Pancreas (tissue), 10 donors: ENCODE data around the gene PCCA. TPM values are rescaled to one million over a fixed set of nuclear protein-coding genes. Genes with fewer than 3 reads are reported as not detected.

Experiments
- ATAC-seq, 4 donors: fragments of 200-7000 bp; cut with Tn5 transposase; one replicate each; pipeline versions ENCODE4 v1.8.0 to v1.9.1; 2020; ENCODE audit warnings: mild to moderate bottlenecking in 4 of 4, moderate library complexity in 4 of 4
- DNase-seq, 6 donors: peaks; one replicate each; pipeline ENCODE4 v3.0.0-alpha.2; 2020
- FAIRE-seq: peaks from 2 replicates; lab custom pipeline; 2012; peaks lifted over from hg19 to GRCh38; lab: Jason Lieb, UNC
- H3K27ac ChIP-seq, 4 donors: fragments of 200-600 bp; sonication (generic); 1 replicate in 3 of 4; 2 replicates in 1 of 4; pipeline versions ENCODE4 v1.5.0 to v1.8.0; 2020
- H3K27me3 ChIP-seq, 4 donors: fragments of 200-600 bp; one replicate each; pipeline ENCODE4 v1.8.0; 2021
- H3K36me3 ChIP-seq, 3 donors: fragments of 200-600 bp; sonication (generic) in 1 of 3; one replicate each; pipeline versions ENCODE4 v1.5.0 to v1.8.0; 2020 to 2021
- H3K4me1 ChIP-seq, 3 donors: fragments of 200-600 bp; one replicate each; pipeline ENCODE4 v1.8.0; 2021
- H3K4me3 ChIP-seq, 4 donors: fragments of 200-600 bp; sonication (generic) in 2 of 4; one replicate each; pipeline versions ENCODE4 v1.5.0 to v1.8.0; 2020 to 2021
- H3K9me3 ChIP-seq, 4 donors: fragments of 200-600 bp; one replicate each; pipeline ENCODE4 v1.8.0; 2021
- WGBS, 2 donors: extraction: QIAGEN DNeasy Blood & Tissue Kit; methylation state at CpG; one replicate each; pipeline ENCODE4 v1.1.7; 2013; 5-methylcytosine and 5-hydroxymethylcytosine counted together
- intact Hi-C, 3 donors: fragments of 100-400 bp; cut with DNase I; formaldehyde crosslinking; loops; one replicate each; pipeline versions ENCODE4 v1.11.1 to v1.14.2; 2022
- polyA plus RNA-seq, 2 donors: library from polyadenylated mRNA; stranded (reverse); fragments of 200-250 nt; gene quantifications; one replicate each; pipeline ENCODE4 v1.2.3, GENCODE V29; 2013
- total RNA-seq, 6 donors: library from RNA; stranded (reverse); fragmentation: NEBNext Ultra II Directional in 4 of 6; extraction: Animal tissue kit (Norgen Biotek cat#: 25700) in 4 of 6; gene quantifications; one replicate each; pipeline versions ENCODE4 v1.2.1 to v1.2.4, GENCODE V29; 2021 to 2023
- TF ChIP-seq, protein P1 (sequence below), 4 donors: fragments of 200-600 bp; sonication (generic) in 3 of 4; IDR thresholded peaks; one replicate each; pipeline versions ENCODE4 v1.5.0 to v1.8.0; 2021; ENCODE audit warnings: antibody characterized with exemption in 4 of 4
- donor health status: healthy with polysubstance abuse.
- donor health status: DM: no; HTN: no; CAD: no; lungs with moderate emphysema.
- donor health status: DM: no; HTN: no; CAD: no.
- donor health status: control.
- donor health status: control.
- donor health status: Bipolar disorder and iron deficiency.
- donor health status: DM: yes; HTN: yes; CAD: no.
- donor health status: DM: no; HTN: no; CAD: no.
- donor health status: DM: no; HTN: no; CAD: no.
- donor health status: DM: yes; HTN: yes; CAD: no.

PCCA gene
- total and polyA plus RNA-seq, 8 donors = 14.2 to 32.1 (median 24.1) TPM

DNA sequence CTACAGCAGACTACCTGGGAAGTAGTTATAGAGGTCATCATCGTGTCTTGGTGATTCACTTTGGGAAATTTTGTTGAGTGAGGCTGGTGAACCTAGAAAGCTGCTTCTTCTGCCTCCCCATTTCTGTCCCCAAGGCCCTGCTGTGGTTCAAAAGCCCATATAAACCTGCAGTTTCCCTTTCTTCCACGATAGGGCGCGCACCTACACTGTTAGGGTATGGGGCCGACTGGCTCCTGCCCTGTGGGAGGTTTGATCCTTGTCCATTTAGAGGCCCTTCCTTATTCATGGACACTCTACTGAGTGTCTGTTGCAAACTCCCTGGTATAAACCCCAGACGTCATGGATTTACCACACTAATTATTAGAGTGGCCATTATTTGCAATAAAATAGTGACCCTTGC, 307.9 kb downstream of the PCCA start:
- H3K9me3 ChIP-seq = no peaks in the 10 kb centered on the region
- TF ChIP-seq, protein P1, sequence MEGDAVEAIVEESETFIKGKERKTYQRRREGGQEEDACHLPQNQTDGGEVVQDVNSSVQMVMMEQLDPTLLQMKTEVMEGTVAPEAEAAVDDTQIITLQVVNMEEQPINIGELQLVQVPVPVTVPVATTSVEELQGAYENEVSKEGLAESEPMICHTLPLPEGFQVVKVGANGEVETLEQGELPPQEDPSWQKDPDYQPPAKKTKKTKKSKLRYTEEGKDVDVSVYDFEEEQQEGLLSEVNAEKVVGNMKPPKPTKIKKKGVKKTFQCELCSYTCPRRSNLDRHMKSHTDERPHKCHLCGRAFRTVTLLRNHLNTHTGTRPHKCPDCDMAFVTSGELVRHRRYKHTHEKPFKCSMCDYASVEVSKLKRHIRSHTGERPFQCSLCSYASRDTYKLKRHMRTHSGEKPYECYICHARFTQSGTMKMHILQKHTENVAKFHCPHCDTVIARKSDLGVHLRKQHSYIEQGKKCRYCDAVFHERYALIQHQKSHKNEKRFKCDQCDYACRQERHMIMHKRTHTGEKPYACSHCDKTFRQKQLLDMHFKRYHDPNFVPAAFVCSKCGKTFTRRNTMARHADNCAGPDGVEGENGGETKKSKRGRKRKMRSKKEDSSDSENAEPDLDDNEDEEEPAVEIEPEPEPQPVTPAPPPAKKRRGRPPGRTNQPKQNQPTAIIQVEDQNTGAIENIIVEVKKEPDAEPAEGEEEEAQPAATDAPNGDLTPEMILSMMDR (IDR thresholded peaks at IDR 0.05) = no peak
- DNase-seq = no peak
- H3K27me3 ChIP-seq = no peaks in the 10 kb centered on the region
- FAIRE-seq = no peak
- no peak for ATAC-seq
- H3K36me3 ChIP-seq = no peaks in the 10 kb centered on the region
- WGBS, 2 donors = 91 to 93% methylated on average over 6 of the region's 6 CpGs
- no peak overlapping the region for H3K27ac ChIP-seq
- H3K4me3 ChIP-seq = no peak overlapping the region
- intact Hi-C loops = no loop called here
- H3K4me1 ChIP-seq = peaks cover 0 to 10% (median 0%) of the 10 kb centered on the region in 3 donors

DNA sequence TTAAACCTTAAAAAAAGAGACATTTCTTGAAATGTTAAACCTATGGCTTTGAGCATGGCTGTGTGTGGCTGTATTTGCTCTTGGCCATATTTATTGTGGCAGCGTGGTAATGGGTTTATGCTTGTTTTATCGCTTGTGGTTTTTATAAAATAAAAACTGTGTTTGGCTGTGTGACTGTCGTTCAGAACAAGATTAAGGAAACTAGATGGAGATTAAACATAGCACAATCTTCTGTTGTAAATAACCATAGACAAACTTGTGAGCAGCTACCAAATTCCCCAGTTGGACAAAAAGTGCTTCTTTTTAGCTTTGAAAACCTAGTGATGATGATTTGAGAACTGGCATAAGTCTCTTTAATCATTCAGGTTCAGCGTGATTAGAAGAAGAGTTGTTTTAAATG, 308.7 kb downstream of the PCCA start:
- no peaks in the 10 kb centered on the region for H3K27me3 ChIP-seq
- 93 to 94% methylated on average over 4 of the region's 4 CpGs for WGBS, 2 donors
- TF ChIP-seq, protein P1 (IDR thresholded peaks at IDR 0.05) = no peak

DNA sequence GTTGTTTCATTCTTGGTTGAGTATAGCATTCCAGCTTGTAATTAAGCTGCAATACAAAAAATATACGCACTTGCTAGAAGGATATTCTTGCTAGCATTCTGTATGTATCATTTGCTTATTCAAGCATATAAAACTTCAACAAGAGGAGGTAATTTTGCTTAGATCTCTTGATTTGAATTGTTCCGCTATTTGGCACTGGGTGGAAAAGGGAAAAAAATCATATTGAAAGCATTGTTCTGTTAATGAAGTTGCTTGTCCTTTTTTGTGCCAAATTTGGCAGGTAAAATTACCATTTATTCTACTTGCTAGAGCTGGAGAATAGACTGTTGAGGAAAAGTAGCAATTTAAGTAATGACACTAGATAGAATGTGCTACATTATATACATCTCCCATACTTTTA, 309.5 kb downstream of the PCCA start:
- TF ChIP-seq, protein P1 (IDR thresholded peaks at IDR 0.05) = no peak
- Histone ChIP-seq H3K4me3 (no peak overlapping the region), H3K4me1 (no peaks in the 10 kb centered on the region), H3K9me3 (no peaks in the 10 kb centered on the region), H3K27me3 (no peaks in the 10 kb centered on the region), H3K36me3 (no peaks in the 10 kb centered on the region), H3K27ac (no peak overlapping the region)
- ATAC-seq (no peak), DNase-seq (no peak), FAIRE-seq (no peak)
- intact Hi-C loops = no loop called here
- 96 to 97% methylated on average over 2 of the region's 2 CpGs for WGBS, 2 donors

More for the DNA sequence above, 308.7 kb downstream of the PCCA start:
- H3K9me3 ChIP-seq = no peaks in the 10 kb centered on the region
- H3K36me3 ChIP-seq = no peaks in the 10 kb centered on the region
- FAIRE-seq (no peak), DNase-seq (no peak), ATAC-seq (no peak)
- H3K27ac ChIP-seq = no peak overlapping the region
- no peak overlapping the region for H3K4me3 ChIP-seq
- intact Hi-C loops = no loop called here
- peaks cover 0 to 4% (median 0%) of the 10 kb centered on the region in 3 donors for H3K4me1 ChIP-seq

- Histone ChIP-seq H3K4me3 (no peak overlapping the region), H3K4me1 (no peaks in the 10 kb centered on the region), H3K9me3 (no peaks in the 10 kb centered on the region), H3K27me3 (no peaks in the 10 kb centered on the region), H3K36me3 (no peaks in the 10 kb centered on the region), H3K27ac (no peak overlapping the region)
- ATAC-seq = no peak
- TF ChIP-seq, protein P1 (IDR thresholded peaks at IDR 0.05) = no peak
- no peak for DNase-seq
- FAIRE-seq = no peak
- 80 to 91% methylated on average over 1 of the region's 1 CpG for WGBS, 2 donors
- intact Hi-C loops = no loop called here
Measured at GRCh38 chr13:100399455-100399854, 310.6 kb downstream of the PCCA start.

DNA sequence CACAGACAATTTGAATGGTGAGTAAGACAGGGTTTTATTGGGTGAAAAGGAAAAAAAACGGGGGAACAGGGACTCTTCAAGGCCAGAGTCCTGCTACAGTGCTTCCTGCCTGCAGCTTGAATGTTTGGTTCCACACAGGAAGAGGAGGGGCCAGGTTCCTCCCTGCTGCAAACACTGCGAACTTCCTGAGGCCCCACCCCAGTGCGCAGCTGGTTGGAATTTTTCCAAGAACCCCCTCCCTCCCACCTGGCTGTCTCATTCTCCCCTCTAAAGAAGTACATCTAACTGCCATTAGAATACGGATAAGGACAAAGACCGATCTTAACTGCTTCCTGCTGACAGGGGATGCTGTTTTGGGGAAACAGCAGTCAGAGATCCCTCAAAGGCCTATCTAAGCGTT, 314.8 kb downstream of the PCCA start:
- Histone ChIP-seq H3K4me1 (no peaks in the 10 kb centered on the region), H3K36me3 (no peaks in the 10 kb centered on the region), H3K27ac (no peak overlapping the region), H3K9me3 (no peaks in the 10 kb centered on the region), H3K4me3 (no peak overlapping the region), H3K27me3 (no peaks in the 10 kb centered on the region)
- FAIRE-seq = no peak
- 96 to 99% methylated on average over 6 of the region's 6 CpGs for WGBS, 2 donors
- DNase-seq = no peak
- ATAC-seq = no peak
- TF ChIP-seq, protein P1 (IDR thresholded peaks at IDR 0.05) = no peak
- intact Hi-C loops = no loop called here
